Gastrocnemius medialis (tissue), 4 donors: ENCODE results near the gene GABRA5. TPM values are rescaled to one million over a fixed set of nuclear protein-coding genes. Genes with fewer than 3 reads are reported as not detected.

Source experiments
- ATAC-seq, 2 donors: fragments of 150-250 bp; one replicate each; pipeline ENCODE4 v1.9.1; 2016
- DNase-seq, 2 donors: peaks; one replicate each; pipeline ENCODE4 v3.0.0-alpha.2; 2019
- H3K27ac ChIP-seq, 4 donors: fragments of 200-600 bp; sonication (generic); 1 replicate in 1 of 4; 2 replicates in 3 of 4; pipeline ENCODE4 v1.5.1; 2016 to 2018; ENCODE audit warnings: mild to moderate bottlenecking in 2 of 4, moderate library complexity in 1 of 4
- H3K27me3 ChIP-seq, 3 donors: fragments of 200-600 bp; sonication (generic) in 2 of 3; 1 replicate in 1 of 3; 2 replicates in 2 of 3; pipeline versions ENCODE4 v1.5.1 to v1.6.0; 2016 to 2019; ENCODE audit warnings: mild to moderate bottlenecking in 1 of 3, moderate library complexity in 1 of 3
- H3K36me3 ChIP-seq, 2 donors: fragments of 200-600 bp; sonication (generic) in 1 of 2; one replicate each; pipeline ENCODE4 v1.5.1; 2017 to 2018
- H3K4me1 ChIP-seq, 2 donors: fragments of 200-600 bp; sonication (generic) in 1 of 2; one replicate each; pipeline ENCODE4 v1.5.1; 2016 to 2017; ENCODE audit warnings: mild to moderate bottlenecking in 2 of 2
- H3K4me3 ChIP-seq, 4 donors: fragments of 200-600 bp; sonication (generic) in 3 of 4; 1 replicate in 1 of 4; 2 replicates in 3 of 4; pipeline ENCODE4 v1.5.1; 2016 to 2019; ENCODE audit warnings: mild to moderate bottlenecking in 2 of 4
- H3K9me3 ChIP-seq, 3 donors: fragments of 200-600 bp; sonication (generic) in 2 of 3; 1 replicate in 1 of 3; 2 replicates in 2 of 3; pipeline ENCODE4 v1.5.1; 2016 to 2019
- POLR2A ChIP-seq, 2 donors: fragments of 450-650 bp; IDR thresholded peaks; one replicate each; pipeline ENCODE4 v1.6.1; 2017; ENCODE audit warnings: antibody characterized with exemption in 2 of 2, mild to moderate bottlenecking in 2 of 2, moderate library complexity in 2 of 2
- in situ Hi-C, 4 donors: fragments of 200-750 bp; cut with MboI; loops; one replicate each; pipeline versions ENCODE4 v1.15.0 to v1.8.0; 2017; ENCODE audit warnings: low sequenced_read_pairs in 4 of 4
- intact Hi-C: fragments of 100-400 bp; cut with DNase I; formaldehyde crosslinking; loops from one replicate; pipeline ENCODE4 v1.15.1; 2023; ENCODE audit warnings: low total_unique reads
- total RNA-seq, 4 donors: library from RNA; depleted of rRNA; stranded (reverse); fragments of >200 nt; gene quantifications; one replicate each; pipeline versions ENCODE4 v1.1.0 to v1.2.3, GENCODE V29; 2016
- TF ChIP-seq, protein P1 (sequence below), 5 experiments: fragments of 450-650 bp in 3 of 5; fragments of 200-600 bp in 2 of 5; sonication (generic) in 2 of 5; IDR thresholded peaks in 4 of 5; conservative IDR thresholded peaks in 1 of 5; 1 replicate in 4 of 5; 2 replicates in 1 of 5; pipeline ENCODE4 v1.5.1; 2016 to 2019; ENCODE audit warnings: antibody characterized with exemption in 5 of 5, mild to moderate bottlenecking in 3 of 5, moderate library complexity in 3 of 5

GABRA5 gene
- total RNA-seq, 4 donors from 2014 or later: not detected

DNA sequence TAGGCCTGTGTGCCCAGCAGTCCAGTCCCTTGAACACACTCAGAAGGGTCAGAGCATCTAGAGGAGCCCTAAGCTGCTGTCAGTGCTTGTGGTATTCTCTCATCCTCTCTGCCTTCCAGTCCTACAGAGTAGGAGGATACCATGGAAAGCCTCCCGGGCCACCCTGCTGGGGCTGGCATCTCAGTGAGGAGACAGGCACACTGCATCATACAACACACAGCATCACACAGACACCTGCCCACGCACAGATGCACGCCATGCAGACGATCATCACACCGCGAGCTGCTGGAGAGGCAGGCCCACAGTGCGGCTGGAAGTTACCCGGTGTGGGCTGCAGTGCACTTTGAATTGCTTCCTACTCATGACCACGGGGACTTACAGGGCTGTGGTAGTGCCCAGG lies 15.2 kb downstream of the GABRA5 start:
- ATAC-seq: no peak
- H3K36me3 ChIP-seq: no peaks in the 10 kb centered on the region
- no peaks in the 10 kb centered on the region for H3K4me1 ChIP-seq
- H3K9me3 ChIP-seq: no peaks in the 10 kb centered on the region
- no peak for DNase-seq
- TF ChIP-seq POLR2A (IDR thresholded peaks at IDR 0.05): no peak
- TF ChIP-seq, protein P1, sequence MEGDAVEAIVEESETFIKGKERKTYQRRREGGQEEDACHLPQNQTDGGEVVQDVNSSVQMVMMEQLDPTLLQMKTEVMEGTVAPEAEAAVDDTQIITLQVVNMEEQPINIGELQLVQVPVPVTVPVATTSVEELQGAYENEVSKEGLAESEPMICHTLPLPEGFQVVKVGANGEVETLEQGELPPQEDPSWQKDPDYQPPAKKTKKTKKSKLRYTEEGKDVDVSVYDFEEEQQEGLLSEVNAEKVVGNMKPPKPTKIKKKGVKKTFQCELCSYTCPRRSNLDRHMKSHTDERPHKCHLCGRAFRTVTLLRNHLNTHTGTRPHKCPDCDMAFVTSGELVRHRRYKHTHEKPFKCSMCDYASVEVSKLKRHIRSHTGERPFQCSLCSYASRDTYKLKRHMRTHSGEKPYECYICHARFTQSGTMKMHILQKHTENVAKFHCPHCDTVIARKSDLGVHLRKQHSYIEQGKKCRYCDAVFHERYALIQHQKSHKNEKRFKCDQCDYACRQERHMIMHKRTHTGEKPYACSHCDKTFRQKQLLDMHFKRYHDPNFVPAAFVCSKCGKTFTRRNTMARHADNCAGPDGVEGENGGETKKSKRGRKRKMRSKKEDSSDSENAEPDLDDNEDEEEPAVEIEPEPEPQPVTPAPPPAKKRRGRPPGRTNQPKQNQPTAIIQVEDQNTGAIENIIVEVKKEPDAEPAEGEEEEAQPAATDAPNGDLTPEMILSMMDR (IDR thresholded peaks at IDR 0.05 in 4 of 5, conservative IDR thresholded peaks at IDR 0.05 in 1 of 5): no peak
- H3K27me3 ChIP-seq: peaks cover 0 to 3% (median 0%) of the 10 kb centered on the region in 3 donors
- no peak overlapping the region for H3K27ac ChIP-seq
- intact Hi-C loops (no loop called here), in situ Hi-C loops (loop anchor here in 1 of 4 donors (25.0 kb wide), 2 partner anchors 480 to 1370 kb away; no protein-coding TSS in a partner anchor)
- H3K4me3 ChIP-seq: no peak overlapping the region

DNA sequence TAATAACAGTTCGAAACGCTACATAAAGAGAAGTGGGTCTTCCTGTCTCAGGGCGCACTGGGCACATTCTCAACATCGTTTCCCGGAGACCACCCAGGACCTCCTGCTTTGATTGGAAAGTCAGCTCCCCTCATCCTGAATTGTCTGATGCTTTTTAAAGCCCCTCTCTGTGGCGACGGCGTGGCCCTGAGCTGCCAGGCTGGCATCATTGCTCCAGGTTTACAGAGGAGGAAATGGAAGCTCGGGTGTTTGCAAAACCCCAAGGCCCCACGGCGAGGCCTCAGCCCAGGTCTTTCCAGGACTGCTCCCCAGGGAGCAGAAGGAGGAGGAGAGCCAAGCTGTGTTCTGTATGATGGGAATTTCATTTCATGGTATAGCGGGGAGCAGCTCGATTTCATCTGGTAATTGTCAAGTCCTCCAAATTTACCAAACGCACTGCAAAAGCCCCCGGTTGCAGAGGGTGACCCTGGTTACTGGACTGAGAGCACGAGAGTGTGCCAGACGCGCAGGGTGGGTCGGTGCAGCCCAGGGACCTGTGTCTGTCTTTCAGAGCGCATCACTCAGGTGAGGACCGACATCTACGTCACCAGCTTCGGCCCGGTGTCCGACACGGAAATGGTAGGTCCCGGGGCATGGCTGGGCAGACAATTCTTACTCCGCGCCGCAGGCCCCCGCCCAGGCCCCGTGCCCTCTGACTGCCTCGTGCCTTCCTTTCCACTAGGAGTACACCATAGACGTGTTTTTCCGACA lies 15.9 kb downstream of the GABRA5 start:
- Histone ChIP-seq H3K36me3 (no peaks in the 10 kb centered on the region), H3K27ac (no peak overlapping the region), H3K27me3 (peaks cover 0 to 3% (median 0%) of the 10 kb centered on the region in 3 donors), H3K9me3 (no peaks in the 10 kb centered on the region), H3K4me1 (no peaks in the 10 kb centered on the region), H3K4me3 (no peak overlapping the region)
- no peak for DNase-seq
- no peak for TF ChIP-seq POLR2A (IDR thresholded peaks at IDR 0.05)
- TF ChIP-seq, protein P1 (IDR thresholded peaks at IDR 0.05 in 4 of 5, conservative IDR thresholded peaks at IDR 0.05 in 1 of 5): no peak
- intact Hi-C loops (no loop called here), in situ Hi-C loops (loop anchor here in 1 of 4 donors (25.0 kb wide), 2 partner anchors 480 to 1370 kb away; no protein-coding TSS in a partner anchor)
- ATAC-seq: no peak

GRCh38 chr15:26883466-26883865 lies 16.6 kb downstream of the GABRA5 start:
- no peaks in the 10 kb centered on the region for H3K36me3 ChIP-seq
- TF ChIP-seq, protein P1 (IDR thresholded peaks at IDR 0.05 in 4 of 5, conservative IDR thresholded peaks at IDR 0.05 in 1 of 5): no peak
- TF ChIP-seq POLR2A (IDR thresholded peaks at IDR 0.05): no peak
- intact Hi-C loops (no loop called here), in situ Hi-C loops (loop anchor here in 1 of 4 donors (25.0 kb wide), 2 partner anchors 479 to 1371 kb away; no protein-coding TSS in a partner anchor)
- H3K27ac ChIP-seq: no peak overlapping the region
- no peaks in the 10 kb centered on the region for H3K4me1 ChIP-seq
- H3K9me3 ChIP-seq: no peaks in the 10 kb centered on the region
- no peak for DNase-seq
- H3K4me3 ChIP-seq: no peak overlapping the region
- ATAC-seq: no peak
- H3K27me3 ChIP-seq: peaks cover 0 to 3% (median 0%) of the 10 kb centered on the region in 3 donors

- H3K4me1 ChIP-seq: no peaks in the 10 kb centered on the region
- H3K27me3 ChIP-seq: peaks cover 0 to 2% (median 0%) of the 10 kb centered on the region in 3 donors
- H3K4me3 ChIP-seq: no peak overlapping the region
- TF ChIP-seq, protein P1 (IDR thresholded peaks at IDR 0.05 in 4 of 5, conservative IDR thresholded peaks at IDR 0.05 in 1 of 5): no peak
- TF ChIP-seq POLR2A (IDR thresholded peaks at IDR 0.05): no peak
- H3K36me3 ChIP-seq: no peaks in the 10 kb centered on the region
- H3K9me3 ChIP-seq: no peaks in the 10 kb centered on the region
- ATAC-seq (no peak), DNase-seq (no peak)
- intact Hi-C loops: no loop called here
- in situ Hi-C loops: loop anchor here in 1 of 4 donors (25.0 kb wide), 2 partner anchors 476 to 1374 kb away; no protein-coding TSS in a partner anchor
- H3K27ac ChIP-seq: no peak overlapping the region
Measured at GRCh38 chr15:26886566-26886965, 19.7 kb downstream of the GABRA5 start.
